Measurements from ENCODE around the gene FEM1A. TPM values are rescaled to one million over a fixed set of nuclear protein-coding genes. Genes with fewer than 3 reads are reported as not detected.
A peak's percentile ranks its signal among the peaks of the same experiment; 100 is the strongest.

FEM1A gene
- total RNA-seq, 1 donor from 2014 or later: 11.5 TPM

DNA sequence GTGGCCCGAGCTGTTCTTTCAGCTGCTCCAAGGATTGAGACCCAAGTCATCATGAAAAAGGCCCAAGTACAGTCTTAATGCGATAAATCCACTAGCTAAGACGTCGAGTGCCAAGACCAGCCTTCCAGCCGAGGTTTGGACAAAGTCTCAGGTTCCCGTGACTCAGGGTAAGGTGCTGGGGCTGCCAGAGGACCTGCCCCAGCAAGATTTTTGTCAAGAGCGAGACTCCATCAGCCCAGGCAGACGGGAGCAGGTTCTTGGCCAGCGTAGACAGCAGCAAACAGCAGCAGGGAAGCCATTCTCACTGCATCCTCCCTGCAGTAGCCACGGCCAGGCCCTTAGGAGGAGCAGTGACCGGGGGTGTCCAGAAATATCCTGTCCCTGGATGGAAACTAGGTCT, 3.4 kb downstream of the FEM1A start:
- H3K27me3 Mint-ChIP-seq (ENCODE audit: low read depth): no peaks in the 10 kb centered on the region
- DNase-seq (ENCODE audit: low spot score in 2 of 2, unreplicated experiment in 2 of 2): no peak
- no peak overlapping the region for H3K4me3 Mint-ChIP-seq
- no peaks in the 10 kb centered on the region for H3K9me3 Mint-ChIP-seq
- no peak overlapping the region for H3K27ac Mint-ChIP-seq
- H3K4me1 Mint-ChIP-seq: peaks cover 13% of the 10 kb centered on the region
- TF ChIP-seq, protein P1, sequence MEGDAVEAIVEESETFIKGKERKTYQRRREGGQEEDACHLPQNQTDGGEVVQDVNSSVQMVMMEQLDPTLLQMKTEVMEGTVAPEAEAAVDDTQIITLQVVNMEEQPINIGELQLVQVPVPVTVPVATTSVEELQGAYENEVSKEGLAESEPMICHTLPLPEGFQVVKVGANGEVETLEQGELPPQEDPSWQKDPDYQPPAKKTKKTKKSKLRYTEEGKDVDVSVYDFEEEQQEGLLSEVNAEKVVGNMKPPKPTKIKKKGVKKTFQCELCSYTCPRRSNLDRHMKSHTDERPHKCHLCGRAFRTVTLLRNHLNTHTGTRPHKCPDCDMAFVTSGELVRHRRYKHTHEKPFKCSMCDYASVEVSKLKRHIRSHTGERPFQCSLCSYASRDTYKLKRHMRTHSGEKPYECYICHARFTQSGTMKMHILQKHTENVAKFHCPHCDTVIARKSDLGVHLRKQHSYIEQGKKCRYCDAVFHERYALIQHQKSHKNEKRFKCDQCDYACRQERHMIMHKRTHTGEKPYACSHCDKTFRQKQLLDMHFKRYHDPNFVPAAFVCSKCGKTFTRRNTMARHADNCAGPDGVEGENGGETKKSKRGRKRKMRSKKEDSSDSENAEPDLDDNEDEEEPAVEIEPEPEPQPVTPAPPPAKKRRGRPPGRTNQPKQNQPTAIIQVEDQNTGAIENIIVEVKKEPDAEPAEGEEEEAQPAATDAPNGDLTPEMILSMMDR (IDR thresholded peaks at IDR 0.05; ENCODE audit: unreplicated experiment): no peak
- peaks cover 14% of the 10 kb centered on the region for H3K36me3 Mint-ChIP-seq

DNA sequence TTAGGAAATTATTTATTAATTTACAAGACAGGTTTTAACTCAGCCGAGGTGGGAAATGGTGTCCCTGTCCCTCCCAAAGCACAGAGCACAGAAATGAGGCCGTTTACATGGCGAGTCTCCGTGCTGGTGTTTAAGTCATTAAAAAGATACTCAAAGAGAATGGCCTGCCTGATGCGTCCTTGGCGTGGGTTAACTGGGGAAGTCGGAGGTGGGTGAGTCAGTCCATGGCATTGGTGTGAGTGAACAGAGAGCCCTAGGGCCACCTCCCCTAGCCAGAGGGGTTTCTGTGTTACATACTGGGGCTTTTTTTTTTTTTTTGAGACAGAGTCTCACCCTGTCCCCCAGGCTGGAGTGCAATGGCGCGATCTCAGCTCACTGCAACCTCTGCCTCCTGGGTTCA, 3.9 kb downstream of the FEM1A start:
- Mint-ChIP-seq H3K9me3 (no peaks in the 10 kb centered on the region), H3K27ac (no peak overlapping the region), H3K4me3 (no peak overlapping the region), H3K4me1 (peaks cover 13% of the 10 kb centered on the region), H3K36me3 (peaks cover 14% of the 10 kb centered on the region), H3K27me3 (ENCODE audit: low read depth) (no peaks in the 10 kb centered on the region)
- TF ChIP-seq, protein P1 (IDR thresholded peaks at IDR 0.05; ENCODE audit: unreplicated experiment): no peak
- no peak for DNase-seq (ENCODE audit: low spot score in 2 of 2, unreplicated experiment in 2 of 2)

DNA sequence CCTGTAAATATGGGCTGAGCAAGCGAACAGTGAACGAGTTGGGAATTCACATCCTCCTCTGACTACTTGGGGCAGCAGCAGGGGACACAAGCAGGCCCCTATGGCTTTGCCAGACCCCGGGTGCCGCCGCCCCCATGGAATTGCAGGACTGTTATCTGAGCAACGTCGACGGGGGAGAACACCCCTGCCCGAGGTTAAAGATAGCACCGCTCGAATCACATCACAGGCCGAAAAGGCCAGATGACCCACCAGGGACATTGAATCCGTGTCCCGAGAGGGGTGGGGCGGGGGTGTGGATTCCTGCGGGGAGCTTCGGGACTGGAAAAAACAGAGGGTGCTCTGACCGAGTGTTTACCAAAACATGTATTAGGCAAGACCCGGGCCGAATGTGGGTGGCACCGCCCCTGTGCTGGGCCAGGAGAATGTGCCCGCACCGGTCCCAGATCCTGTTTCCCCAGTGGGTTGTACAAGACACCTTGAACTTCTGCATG, 9.1 kb downstream of the FEM1A start:
- Mint-ChIP-seq H3K9me3 (no peaks in the 10 kb centered on the region), H3K36me3 (peaks cover 12% of the 10 kb centered on the region), H3K27ac (no peak overlapping the region), H3K4me3 (peak overlapping the region; percentile 8), H3K27me3 (ENCODE audit: low read depth) (no peaks in the 10 kb centered on the region), H3K4me1 (peaks cover 2% of the 10 kb centered on the region)
- no peak for DNase-seq (ENCODE audit: low spot score in 2 of 2, unreplicated experiment in 2 of 2)
- TF ChIP-seq, protein P1 (IDR thresholded peaks at IDR 0.05; ENCODE audit: unreplicated experiment): no peak

DNA sequence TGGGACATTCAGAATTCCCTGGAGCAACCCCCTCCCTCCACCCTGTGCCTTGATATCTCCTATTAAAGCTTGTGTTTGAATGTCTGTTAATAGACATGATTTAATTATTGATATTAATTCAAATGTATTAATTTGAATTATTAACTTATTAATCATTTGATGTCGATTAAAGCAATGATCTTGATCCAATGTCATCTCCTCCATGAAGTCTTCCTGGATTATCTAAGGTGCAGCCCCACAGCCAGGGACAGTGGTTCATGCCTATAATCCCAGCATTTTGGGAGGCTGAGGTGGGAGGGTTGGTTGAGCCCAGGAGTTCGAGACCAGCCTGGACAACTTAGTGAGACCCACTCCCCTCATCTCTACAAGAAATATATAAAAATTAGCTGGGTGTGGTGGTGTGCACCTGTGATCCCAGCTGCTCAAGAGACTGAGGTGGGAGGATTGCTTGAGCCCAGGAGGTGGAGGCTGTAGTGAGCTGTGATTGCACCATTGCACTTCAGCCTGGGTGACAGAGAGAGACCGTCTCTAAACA, 9.6 kb downstream of the FEM1A start:
- H3K36me3 Mint-ChIP-seq: peaks cover 12% of the 10 kb centered on the region
- no peak for DNase-seq (ENCODE audit: low spot score in 2 of 2, unreplicated experiment in 2 of 2)
- peaks cover 2% of the 10 kb centered on the region for H3K4me1 Mint-ChIP-seq
- H3K4me3 Mint-ChIP-seq: no peak overlapping the region
- H3K27me3 Mint-ChIP-seq (ENCODE audit: low read depth): no peaks in the 10 kb centered on the region
- H3K27ac Mint-ChIP-seq: no peak overlapping the region
- TF ChIP-seq, protein P1 (IDR thresholded peaks at IDR 0.05; ENCODE audit: unreplicated experiment): no peak
- no peaks in the 10 kb centered on the region for H3K9me3 Mint-ChIP-seq

DNA sequence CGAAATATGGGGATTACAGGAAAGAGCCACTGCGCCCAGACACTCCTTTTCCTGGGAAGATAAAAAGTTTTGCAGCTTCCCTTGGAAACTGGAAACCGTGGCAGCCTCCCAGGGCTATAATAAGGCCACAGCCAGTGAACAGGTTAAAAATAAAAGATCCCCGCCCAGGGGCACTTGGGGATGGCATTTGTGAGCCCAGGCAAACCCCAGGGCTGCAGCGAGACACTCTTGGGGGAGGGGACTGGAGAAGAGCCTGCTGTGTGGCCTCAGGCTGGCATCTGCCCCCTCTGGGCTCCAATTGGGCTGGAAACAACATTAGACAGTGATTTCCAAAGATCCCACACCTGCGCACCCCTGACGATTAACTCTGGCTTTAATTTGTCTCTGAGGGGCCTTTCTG, 11.2 kb downstream of the FEM1A start:
- peaks cover 2% of the 10 kb centered on the region for H3K4me1 Mint-ChIP-seq
- H3K27me3 Mint-ChIP-seq (ENCODE audit: low read depth): no peaks in the 10 kb centered on the region
- peaks cover 8% of the 10 kb centered on the region for H3K36me3 Mint-ChIP-seq
- H3K27ac Mint-ChIP-seq: no peak overlapping the region
- no peak for DNase-seq (ENCODE audit: low spot score in 2 of 2, unreplicated experiment in 2 of 2)
- TF ChIP-seq, protein P1 (IDR thresholded peaks at IDR 0.05; ENCODE audit: unreplicated experiment): no peak
- no peak overlapping the region for H3K4me3 Mint-ChIP-seq
- no peaks in the 10 kb centered on the region for H3K9me3 Mint-ChIP-seq
